Sigmoid colon (tissue), 7 donors: ENCODE data around the gene CLMN. TPM values are rescaled to one million over a fixed set of nuclear protein-coding genes. Genes with fewer than 3 reads are reported as not detected.

ENCODE experiments used
- DNase-seq: peaks from one replicate; pipeline ENCODE4 v3.0.0-alpha.2; 2019
- H3K27ac ChIP-seq, 4 donors: fragments of 200-600 bp; sonication (generic); one replicate each; pipeline ENCODE4 v1.5.1; 2016 to 2019; ENCODE audit warnings: mild to moderate bottlenecking in 1 of 4
- H3K27me3 ChIP-seq, 3 donors: fragments of 200-600 bp; sonication (generic); one replicate each; pipeline ENCODE4 v1.5.1; 2019; ENCODE audit warnings: mild to moderate bottlenecking in 1 of 3
- H3K36me3 ChIP-seq, 4 donors: fragments of 200-600 bp; sonication (generic); one replicate each; pipeline ENCODE4 v1.5.1; 2016 to 2019
- H3K4me1 ChIP-seq, 4 donors: fragments of 200-600 bp; sonication (generic); one replicate each; pipeline ENCODE4 v1.5.1; 2017 to 2019
- H3K4me3 ChIP-seq, 4 donors: fragments of 200-600 bp; sonication (generic); one replicate each; pipeline ENCODE4 v1.5.1; 2017 to 2019; ENCODE audit warnings: mild to moderate bottlenecking in 2 of 4, moderate library complexity in 1 of 4
- H3K9me3 ChIP-seq, 4 donors: fragments of 200-600 bp in 3 of 4; sonication (generic) in 3 of 4; one replicate each; pipeline versions ENCODE4 v1.5.1 to v1.6.1; 2013 to 2019
- CTCF ChIP-seq, 4 experiments: fragments of 450-650 bp in 3 of 4; fragments of 200-600 bp in 1 of 4; IDR thresholded peaks; one replicate each; pipeline ENCODE4 v1.5.1; 2016 to 2019; ENCODE audit warnings: antibody characterized with exemption in 4 of 4, mild to moderate bottlenecking in 3 of 4, moderate library complexity in 2 of 4
- EP300 ChIP-seq, 4 donors: sonication (generic); formaldehyde crosslinking; IDR thresholded peaks; one replicate each; pipeline ENCODE4 v1.6.1; 2017; ENCODE audit warnings: antibody characterized with exemption in 4 of 4
- POLR2A ChIP-seq, 2 donors: fragments of 450-650 bp; IDR thresholded peaks; one replicate each; pipeline ENCODE4 v1.6.1; 2016; ENCODE audit warnings: antibody characterized with exemption in 2 of 2, mild to moderate bottlenecking in 2 of 2, moderate library complexity in 2 of 2
- POLR2AphosphoS5 ChIP-seq, 4 donors: sonication (generic); formaldehyde crosslinking; IDR thresholded peaks; one replicate each; pipeline ENCODE4 v1.6.1; 2017; ENCODE audit warnings: antibody characterized with exemption in 4 of 4
- WGBS, 2 donors: extraction: QIAGEN DNeasy Blood & Tissue Kit; methylation state at CpG; one replicate each; pipeline ENCODE4 v1.1.7; 2013; 5-methylcytosine and 5-hydroxymethylcytosine counted together
- intact Hi-C: fragments of 100-400 bp; cut with DNase I; formaldehyde crosslinking; loops from one replicate; pipeline ENCODE4 v1.15.1; 2023
- polyA plus RNA-seq, 3 donors: library from polyadenylated mRNA; stranded (reverse); fragments of 200-250 nt; gene quantifications; one replicate each; pipeline ENCODE4 v1.2.3, GENCODE V29; 2013
- total RNA-seq, 4 donors: library from RNA; depleted of rRNA; stranded (reverse); fragments of >200 nt; gene quantifications; one replicate each; pipeline ENCODE4 v1.1.0, GENCODE V29; 2016
- donor health status: healthy with polysubstance abuse.
- donor health status: Bipolar disorder and iron deficiency.
- donor health status: healthy.

The CLMN gene
- total and polyA plus RNA-seq, 7 donors = 3.5 to 40.2 (median 9.1) TPM

- H3K27me3 ChIP-seq = no peaks in the 10 kb centered on the region
- no peak overlapping the region for H3K4me3 ChIP-seq
- no peak for DNase-seq
- WGBS, 2 donors = 59 to 67% methylated on average over 5 of the region's 5 CpGs
- peaks cover 0 to 27% (median 18%) of the 10 kb centered on the region in 4 donors for H3K4me1 ChIP-seq
- peak overlapping the region in 1 of 4 donors; percentile 32 for H3K27ac ChIP-seq
- H3K36me3 ChIP-seq = no peaks in the 10 kb centered on the region
- H3K9me3 ChIP-seq = no peaks in the 10 kb centered on the region
- intact Hi-C loops = no loop called here
- TF ChIP-seq POLR2AphosphoS5 (IDR thresholded peaks at IDR 0.05) = no peak
- no peak for TF ChIP-seq POLR2A (IDR thresholded peaks at IDR 0.05)
- TF ChIP-seq EP300 (IDR thresholded peaks at IDR 0.05) = no peak
- TF ChIP-seq CTCF (IDR thresholded peaks at IDR 0.05) = no peak
Observed at GRCh38 chr14:95189367-95190132, 130.2 kb downstream of the CLMN start.

- no peak for DNase-seq
- WGBS, 2 donors = 95 to 96% methylated on average over 3 of the region's 3 CpGs
- intact Hi-C loops = no loop called here
- H3K4me1 ChIP-seq = peaks cover 0 to 38% (median 24%) of the 10 kb centered on the region in 4 donors
- TF ChIP-seq EP300 (IDR thresholded peaks at IDR 0.05) = no peak
- no peak for TF ChIP-seq POLR2A (IDR thresholded peaks at IDR 0.05)
- TF ChIP-seq CTCF (IDR thresholded peaks at IDR 0.05) = no peak
- no peak for TF ChIP-seq POLR2AphosphoS5 (IDR thresholded peaks at IDR 0.05)
- no peak overlapping the region for H3K27ac ChIP-seq
- H3K36me3 ChIP-seq = no peaks in the 10 kb centered on the region
- no peak overlapping the region for H3K4me3 ChIP-seq
- H3K9me3 ChIP-seq = no peaks in the 10 kb centered on the region
- no peaks in the 10 kb centered on the region for H3K27me3 ChIP-seq
Observed at GRCh38 chr14:95188380-95188779, 131.3 kb downstream of the CLMN start.

- Histone ChIP-seq H3K27me3 (no peaks in the 10 kb centered on the region), H3K4me3 (peak overlapping the region in 1 of 4 donors; percentile 14), H3K9me3 (no peaks in the 10 kb centered on the region), H3K4me1 (peaks cover 0 to 39% (median 28%) of the 10 kb centered on the region in 4 donors), H3K27ac (peak overlapping the region; percentile 45 to 68 (median 58)), H3K36me3 (no peaks in the 10 kb centered on the region)
- intact Hi-C loops = no loop called here
- no peak for DNase-seq
- TF ChIP-seq CTCF (IDR thresholded peaks at IDR 0.05) (no peak), POLR2AphosphoS5 (IDR thresholded peaks at IDR 0.05) (no peak), EP300 (IDR thresholded peaks at IDR 0.05) (no peak), POLR2A (IDR thresholded peaks at IDR 0.05) (no peak)
- 53 to 79% methylated on average over 11 of the region's 11 CpGs for WGBS, 2 donors
Observed at GRCh38 chr14:95185767-95186392, 133.8 kb downstream of the CLMN start.

GRCh38 chr14:95185033-95185766 is 134.5 kb downstream of the CLMN start:
- Histone ChIP-seq H3K4me1 (peaks cover 0 to 32% (median 25%) of the 10 kb centered on the region in 4 donors), H3K4me3 (peak overlapping the region in 1 of 4 donors; percentile 14), H3K36me3 (no peaks in the 10 kb centered on the region), H3K27me3 (no peaks in the 10 kb centered on the region), H3K27ac (peak overlapping the region; percentile 45 to 68 (median 58)), H3K9me3 (no peaks in the 10 kb centered on the region)
- intact Hi-C loops = no loop called here
- DNase-seq = peak; percentile 84
- WGBS, 2 donors = 51 to 54% methylated on average over 12 of the region's 12 CpGs
- TF ChIP-seq POLR2A (IDR thresholded peaks at IDR 0.05) (no peak), POLR2AphosphoS5 (IDR thresholded peaks at IDR 0.05) (peak; percentile 65 to 82 (median 78))

GRCh38 chr14:95184413-95184790 is 135.3 kb downstream of the CLMN start:
- intact Hi-C loops = no loop called here
- 28 to 68% methylated on average over 2 of the region's 2 CpGs for WGBS, 2 donors
- no peak for DNase-seq
- H3K9me3 ChIP-seq = no peaks in the 10 kb centered on the region
- H3K4me1 ChIP-seq = peaks cover 0 to 24% (median 17%) of the 10 kb centered on the region in 4 donors
- no peaks in the 10 kb centered on the region for H3K36me3 ChIP-seq
- H3K4me3 ChIP-seq = no peak overlapping the region
- TF ChIP-seq CTCF (IDR thresholded peaks at IDR 0.05) (no peak), POLR2A (IDR thresholded peaks at IDR 0.05) (no peak), EP300 (IDR thresholded peaks at IDR 0.05) (no peak), POLR2AphosphoS5 (IDR thresholded peaks at IDR 0.05) (no peak)
- H3K27me3 ChIP-seq = no peaks in the 10 kb centered on the region
- peak overlapping the region; percentile 45 to 68 (median 58) for H3K27ac ChIP-seq
